Colon (tissue), 2 donors: Measurements from ENCODE around the gene DUXB.

Experiments
- FAIRE-seq: peaks from 2 replicates; lab custom pipeline; 2012; peaks lifted over from hg19 to GRCh38; lab: Jason Lieb, UNC
- donor health status: control.
- donor health status: control.

The DUXB gene, protein sequence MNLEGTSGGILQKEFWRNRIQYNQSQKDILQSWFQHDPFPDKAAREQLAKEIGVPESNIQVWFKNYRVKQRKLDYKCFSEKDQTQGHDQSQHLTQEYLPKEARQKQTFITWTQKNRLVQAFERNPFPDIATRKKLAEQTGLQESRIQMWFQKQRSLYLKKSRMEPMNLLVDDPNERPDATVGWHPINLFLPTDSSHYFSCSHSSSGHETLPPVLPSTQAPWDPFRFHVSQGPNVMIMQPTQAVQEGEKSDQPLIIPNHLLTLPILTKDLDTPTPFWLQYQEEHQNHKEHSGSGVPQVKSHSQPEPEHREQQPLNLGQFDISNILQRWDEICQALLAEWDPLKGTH

DNA sequence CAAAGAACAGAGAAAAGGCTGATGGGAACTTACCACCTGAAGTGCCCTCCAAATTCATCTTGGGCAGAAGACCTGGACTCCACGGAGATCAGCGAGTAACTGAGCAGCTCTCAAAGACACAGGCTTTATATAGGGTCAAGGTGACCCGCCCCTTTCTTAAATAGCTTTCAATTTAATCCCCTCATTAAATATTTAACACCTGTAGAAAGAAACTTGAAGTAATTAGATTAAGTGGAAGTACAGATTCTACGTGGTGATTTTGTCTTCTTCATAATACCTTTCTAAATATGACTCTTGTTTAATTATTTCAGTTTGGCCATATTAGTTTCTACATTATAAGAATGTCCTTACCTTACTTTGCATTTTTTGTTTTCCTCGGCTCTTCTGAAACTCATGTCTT, at the start of gene DUXB:
Gene DUXB, minus strand, starts transcription at position 101 of the 400 bp plus-strand sequence. Its CDS starts 43 bp downstream, at position 58.
- no peak for FAIRE-seq

DNA sequence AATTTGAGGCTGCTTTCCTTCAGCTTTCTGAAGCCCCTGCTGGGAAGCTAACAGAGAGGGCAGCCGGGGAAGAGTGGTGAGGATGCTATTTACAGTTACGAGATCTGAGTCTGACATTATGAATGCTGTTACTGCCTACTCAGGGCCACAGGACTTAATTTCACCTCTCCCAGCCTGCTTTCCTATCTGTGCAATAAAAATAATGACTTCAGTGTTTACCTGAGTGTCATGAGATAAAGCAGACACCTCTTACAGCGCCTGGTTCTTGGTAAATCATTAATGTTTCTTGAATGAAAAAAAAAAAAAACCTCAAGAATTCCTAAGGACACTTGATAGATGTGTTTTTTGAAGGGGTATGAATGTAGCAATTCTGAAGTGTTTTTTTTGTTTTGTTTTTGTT, 49.3 kb upstream of the DUXB start:
- FAIRE-seq = no peak

DNA sequence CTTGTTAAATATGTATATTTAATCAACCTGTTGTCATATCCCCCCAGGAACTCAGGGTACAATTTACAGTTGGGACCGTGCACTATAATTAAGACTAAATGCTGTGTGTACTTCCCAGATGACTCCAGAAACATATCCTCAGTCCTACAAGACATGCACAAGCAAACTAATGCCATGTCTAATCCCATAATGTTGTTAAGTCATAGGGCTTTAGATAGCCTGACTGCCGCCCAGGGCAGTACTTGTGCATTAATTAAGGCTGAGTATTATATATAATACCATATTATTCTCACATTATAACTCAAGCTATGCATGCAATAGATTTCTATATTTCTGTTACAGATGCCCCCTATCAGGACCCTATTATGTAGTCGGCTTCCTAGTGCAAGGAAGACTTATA, 45.1 kb upstream of the DUXB start:
- no peak for FAIRE-seq

DNA sequence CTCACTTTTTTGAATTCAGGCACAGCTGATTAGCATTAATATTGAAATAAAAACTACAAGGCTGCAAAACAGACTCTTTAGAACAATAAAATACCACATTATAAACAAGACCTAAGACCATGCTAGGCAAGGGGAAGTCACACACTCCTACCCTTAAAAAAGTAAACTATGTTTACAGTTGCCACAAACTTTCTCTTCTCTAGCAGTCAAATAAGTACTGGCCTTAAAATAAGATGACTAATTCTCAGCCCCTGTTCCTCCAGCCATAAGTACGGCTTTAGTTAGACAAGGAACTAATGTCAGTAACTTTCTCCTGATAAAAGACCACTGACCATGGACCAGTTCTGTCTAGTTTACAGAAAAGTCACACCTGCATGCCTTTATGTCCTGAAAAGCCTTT, 44.6 kb upstream of the DUXB start:
- FAIRE-seq = no peak

DNA sequence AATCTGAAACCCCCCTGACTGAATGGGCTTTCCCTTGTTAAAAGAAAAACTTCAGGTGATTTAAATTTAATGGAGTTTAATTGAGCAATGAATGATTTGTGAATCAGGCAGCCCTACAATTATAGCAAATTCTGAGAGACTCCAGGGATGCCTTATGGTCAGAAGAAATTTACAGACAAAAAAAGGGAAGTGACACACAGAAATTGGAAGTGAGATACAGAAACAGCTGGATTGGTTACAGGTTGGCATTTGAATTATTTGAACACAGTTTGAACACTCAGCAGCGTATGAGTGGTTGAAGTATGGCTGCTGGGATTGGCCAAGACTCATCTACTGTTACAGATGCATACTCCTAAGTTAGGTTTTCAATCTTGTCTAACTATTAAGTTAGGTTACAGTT, 44.0 kb upstream of the DUXB start:
- no peak for FAIRE-seq

DNA sequence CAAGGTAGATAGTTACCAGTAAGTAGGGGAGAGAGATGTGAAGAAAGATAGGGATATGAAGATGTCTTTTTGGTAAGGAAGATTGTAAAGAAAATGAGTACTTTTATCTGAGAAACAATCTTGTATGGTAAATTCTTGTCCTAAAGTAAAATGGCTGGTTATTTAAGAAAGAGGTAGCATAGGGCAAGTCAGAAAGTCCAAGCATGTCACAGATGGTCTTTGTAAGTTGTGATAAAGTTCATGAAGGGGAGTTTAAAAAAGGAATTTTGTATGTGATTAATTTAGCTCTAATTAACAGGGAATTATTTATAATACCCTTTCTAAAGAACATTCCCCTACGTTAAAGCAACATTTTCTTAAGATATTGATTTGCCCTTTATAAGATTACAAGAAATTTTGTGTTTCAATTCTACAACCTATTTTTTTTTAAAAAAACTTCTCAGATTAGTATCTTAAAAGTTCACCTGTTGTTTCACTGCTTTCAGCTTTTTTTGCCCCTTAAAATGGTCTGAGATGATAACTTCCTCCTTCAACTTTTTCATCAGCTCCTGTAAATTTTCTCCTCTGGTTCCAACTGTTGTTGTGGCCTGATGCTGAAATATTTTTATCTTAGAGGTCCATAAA, 41.3 kb upstream of the DUXB start:
- no peak for FAIRE-seq

DNA sequence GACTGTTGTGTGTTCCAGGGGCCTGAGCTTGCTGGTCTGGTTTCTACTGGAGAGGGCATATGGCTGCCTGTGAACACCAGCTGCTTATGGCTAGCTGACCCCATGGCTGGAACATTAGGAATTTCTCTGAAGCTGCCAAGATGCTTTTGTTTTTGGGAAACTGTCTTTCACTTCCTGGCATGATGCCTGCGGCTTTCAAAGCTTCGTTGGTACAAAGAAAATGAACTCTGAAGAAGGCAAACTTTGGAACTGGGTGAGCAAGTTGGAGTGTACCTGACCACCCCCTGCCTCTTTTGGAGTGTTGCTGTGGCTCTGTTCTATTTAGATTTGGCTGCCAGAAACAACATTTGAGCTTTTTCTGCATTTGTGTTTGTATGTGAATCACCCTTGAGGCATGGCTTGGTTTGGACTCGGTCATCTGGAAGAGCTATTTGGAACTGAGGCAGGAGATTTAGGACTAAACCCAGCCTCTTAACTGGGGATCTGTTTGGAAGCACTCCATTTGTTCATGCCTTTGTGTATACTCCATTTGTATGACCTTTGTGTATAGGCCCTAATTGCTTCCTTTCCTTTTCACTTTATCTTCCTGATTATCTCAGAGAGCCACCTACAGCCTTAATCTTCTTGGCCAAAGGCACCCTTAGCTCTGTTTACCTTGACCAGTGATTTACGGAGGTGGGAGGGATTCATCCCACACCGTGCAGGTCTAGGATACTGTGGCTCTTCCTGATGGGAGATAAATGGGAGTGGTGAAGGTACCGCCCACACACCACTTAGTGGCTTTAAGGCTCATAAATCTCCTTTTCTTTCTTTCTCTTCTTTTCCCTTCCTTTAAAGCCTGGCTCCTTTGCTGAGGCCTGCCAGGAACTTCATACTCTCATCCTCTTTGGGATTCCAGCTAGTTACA, 32.3 kb upstream of the DUXB start:
- no peak for FAIRE-seq

DNA sequence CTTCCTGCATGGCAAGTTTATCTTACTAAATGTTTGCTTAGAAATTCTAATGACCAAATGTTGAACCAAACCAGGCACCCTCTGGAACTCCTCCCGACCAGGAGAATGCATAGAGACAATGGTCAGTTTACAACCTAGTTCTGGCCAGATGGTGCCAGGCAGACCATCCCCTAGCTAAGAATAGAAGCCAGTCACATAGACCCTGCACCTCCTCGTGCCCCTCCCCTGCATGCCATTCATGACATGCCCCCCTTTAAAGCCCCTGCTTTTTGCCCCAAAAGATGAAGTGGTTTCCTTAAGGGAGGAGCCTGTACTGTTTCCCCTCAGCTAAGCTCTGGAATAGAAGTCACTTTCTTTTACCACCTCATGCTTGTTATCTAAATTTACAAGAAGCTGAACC, 31.6 kb upstream of the DUXB start:
- FAIRE-seq = no peak

DNA sequence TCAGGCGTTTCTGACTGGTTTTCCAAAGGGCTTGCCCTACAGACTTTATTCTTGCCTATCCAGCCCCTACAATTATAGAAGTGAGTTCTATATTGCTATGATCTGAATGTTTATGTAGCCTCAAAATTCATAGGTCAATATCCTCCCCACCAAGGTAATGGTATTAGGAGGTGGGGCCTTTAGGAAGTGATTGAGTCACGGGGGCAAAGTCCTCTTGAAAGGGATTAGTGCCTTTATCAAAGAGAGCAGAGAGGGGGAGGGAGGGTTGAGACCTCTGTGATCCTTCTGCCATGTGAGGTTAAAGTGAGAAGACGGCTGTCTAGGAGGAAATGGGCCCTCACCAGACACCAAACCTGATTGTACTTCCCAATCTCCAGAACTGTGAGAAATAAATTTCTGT, 26.0 kb upstream of the DUXB start:
- no peak for FAIRE-seq

DNA sequence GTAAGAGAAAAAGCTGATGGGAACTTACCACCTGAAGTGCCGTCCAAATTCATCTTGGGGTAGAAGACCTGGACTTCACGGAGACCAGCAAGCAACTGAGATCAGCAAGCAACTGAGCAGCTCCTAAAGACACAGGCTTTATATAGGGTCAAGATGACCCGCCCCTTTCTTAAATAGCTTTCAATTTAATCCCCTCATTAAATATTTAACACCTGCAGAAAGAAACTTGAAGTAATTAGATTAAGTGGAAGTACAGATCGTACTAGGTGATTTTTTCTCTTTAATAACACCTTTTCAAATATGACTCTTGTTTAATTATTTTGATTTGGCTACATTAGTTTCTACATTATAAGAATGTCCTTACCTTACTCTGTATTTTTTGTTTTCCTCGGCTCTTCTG, 25.1 kb upstream of the DUXB start, which contains the start of gene CPHXL:
Gene CPHXL, minus strand, starts transcription at position 101 of the 400 bp plus-strand sequence. Its CDS starts 48 bp downstream, at position 53.
- FAIRE-seq = no peak

DNA sequence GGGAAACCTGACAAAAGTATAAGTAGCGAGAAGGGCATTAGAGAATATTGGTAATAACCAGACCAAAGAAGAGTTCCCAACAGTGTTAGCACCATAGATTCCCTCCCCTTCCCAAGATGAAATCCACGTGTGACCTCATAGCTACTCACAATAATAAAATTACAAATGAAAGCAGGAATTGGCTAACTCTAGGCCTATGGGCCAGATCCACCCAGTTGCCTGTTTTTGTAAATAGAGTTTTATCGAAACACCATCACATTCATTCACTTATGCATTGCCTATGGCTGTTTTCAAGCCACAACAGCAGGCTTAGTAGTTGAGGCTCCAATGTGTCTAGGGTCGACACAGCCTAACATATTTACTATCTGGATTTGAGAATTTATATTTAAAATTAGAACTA, 17.2 kb upstream of the DUXB start:
- no peak for FAIRE-seq

DNA sequence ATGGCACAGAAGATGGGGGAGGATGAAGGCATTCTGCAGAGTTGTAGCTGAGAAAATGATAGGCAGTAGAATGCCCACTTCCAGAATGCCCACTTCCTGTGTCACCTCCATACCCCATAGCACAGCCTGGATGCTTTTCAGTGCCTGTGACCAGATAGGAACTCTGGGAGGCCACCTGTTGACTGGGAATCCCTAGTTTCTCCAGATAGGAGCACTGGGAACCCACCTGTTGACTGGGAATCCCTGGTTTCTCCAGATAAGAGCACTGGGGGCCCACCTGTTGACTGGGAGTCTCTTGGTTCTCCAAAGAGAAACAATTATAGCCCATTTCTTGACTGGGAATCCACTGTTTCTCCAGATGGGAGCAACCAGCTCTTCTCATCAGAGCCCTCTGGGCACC, 13.4 kb upstream of the DUXB start:
- no peak for FAIRE-seq

DNA sequence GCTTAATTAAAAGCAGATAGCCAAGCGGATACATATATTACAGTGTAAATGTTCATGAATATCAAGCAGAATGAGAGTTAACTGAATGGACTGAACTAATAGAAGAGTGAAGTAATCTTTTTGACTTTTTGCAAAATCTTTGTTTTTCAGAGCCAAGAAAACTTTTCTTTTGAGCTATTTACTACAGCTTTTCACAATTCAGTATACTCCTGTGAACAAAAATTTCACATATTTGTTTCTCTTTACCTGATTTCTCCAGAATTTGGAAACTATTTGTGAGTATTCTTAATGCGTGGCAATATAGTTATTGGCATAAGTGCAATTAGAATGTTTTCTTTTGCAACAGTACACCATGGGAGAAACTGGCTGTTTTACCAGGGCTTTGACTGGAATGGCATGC, 9.1 kb upstream of the DUXB start:
- FAIRE-seq = no peak

DNA sequence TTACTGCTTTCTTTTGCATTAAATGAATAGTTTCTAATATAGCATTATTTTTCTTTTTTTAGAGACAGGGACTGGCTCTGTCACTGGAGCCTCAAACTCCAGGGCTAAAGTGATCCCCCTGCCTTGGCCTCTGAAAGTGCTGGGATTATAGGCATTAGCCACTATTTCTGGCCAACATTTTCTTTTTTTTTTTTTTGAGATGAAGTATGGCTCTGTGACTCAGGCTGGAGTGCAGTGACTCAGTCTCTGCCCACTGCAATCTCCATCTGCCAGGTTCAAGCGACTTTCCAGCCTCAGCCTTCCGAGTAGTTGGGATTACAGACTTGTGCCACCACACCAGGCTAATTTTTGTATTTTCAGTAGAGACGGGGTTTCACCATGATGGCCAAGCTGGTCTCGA, 2.0 kb upstream of the DUXB start:
- no peak for FAIRE-seq

DNA sequence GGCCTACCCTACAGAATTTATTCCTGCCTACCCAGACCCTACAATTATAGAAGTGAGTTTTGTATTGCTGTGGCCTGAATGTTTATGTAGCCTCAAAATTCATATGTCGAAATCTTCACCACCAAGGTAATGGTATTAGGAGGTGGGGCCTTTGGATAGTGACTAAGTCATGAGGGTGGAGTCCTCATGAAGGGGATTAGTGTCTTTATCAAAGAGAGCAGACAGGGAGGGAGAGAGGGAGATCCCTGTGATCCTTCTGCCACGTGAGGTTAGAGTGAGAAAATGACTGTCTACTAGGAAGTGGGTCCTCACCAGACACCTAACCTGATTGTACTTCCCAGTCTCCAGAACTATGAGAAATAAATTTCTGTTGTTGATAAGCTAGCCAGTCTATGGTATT, 981 bp upstream of the DUXB start:
- FAIRE-seq = no peak

DNA sequence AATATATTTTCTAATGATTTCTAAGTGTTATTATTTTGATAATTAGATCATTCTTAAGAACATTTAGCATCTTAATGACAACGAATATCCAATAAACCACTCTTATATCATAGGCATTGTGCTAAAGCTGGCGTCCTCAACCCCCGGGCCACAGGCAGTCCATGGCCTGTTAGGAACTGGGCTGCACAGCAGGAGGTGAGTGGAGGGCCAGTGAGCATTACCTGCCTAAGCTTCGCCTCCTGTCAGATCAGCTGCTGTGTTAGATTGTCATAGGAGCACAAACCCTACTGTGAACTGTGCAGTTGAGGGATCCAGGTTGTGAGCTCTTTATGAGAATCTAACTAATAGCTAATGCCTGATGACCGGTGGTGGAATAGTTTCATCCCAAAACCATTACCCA, 3.7 kb downstream of the DUXB start:
- no peak for FAIRE-seq

DNA sequence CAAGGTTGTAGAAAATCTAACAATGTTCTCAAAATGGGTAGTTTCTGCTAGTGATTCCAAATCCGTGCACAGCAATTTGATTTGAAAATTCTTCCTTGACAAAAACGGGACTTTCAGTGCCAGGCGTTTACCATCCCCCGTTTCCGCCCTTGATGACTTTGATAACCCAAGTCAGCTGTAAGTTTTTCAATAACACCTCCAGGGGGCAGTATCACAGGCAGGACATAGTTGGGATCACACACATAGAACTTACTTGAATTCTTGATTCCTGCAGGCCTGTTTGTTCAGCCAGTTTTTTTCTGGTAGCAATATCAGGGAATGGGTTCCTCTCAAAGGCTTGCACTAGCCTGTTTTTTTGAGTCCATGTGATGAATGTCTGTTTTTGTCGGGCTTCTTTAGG, 5.6 kb downstream of the DUXB start:
- no peak for FAIRE-seq

DNA sequence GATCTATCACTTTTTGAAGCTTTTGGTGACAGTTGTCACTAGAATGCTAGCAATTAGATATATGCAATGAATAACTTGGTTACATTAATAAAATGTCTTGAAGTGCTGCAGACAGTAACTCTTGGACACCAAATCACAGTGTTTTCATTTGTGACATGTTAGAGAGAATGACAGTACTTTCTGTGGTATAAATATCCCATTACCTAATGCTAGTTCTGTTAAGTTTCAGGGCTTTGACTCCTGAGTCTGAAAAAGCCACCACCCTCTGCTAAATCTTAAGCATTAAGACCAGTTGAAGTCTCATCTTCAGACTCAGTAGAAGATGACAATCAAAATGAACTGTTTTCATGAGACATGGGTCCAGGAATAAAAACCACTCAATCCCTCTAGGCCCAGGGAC, 13.9 kb downstream of the DUXB start:
- FAIRE-seq = no peak

DNA sequence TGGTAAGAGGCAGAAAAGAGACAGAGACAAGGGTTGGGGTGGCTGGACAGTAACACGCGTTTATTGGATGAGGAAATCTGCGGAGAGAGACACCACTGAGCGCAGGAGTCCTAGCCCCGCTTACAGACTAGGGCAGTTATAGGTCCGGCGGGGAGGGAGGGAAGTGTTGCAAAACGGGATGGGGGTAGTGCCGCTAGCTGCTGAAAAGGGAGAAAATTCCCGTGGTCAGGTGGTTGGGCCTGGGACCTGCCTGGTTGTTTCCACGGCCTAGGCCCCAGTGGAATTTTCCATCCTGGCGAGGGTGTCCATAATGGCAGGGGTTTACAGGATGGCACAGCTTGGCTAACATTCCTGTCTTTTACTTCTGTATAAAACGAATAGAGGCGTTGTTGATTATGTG, 19.0 kb downstream of the DUXB start:
- no peak for FAIRE-seq

DNA sequence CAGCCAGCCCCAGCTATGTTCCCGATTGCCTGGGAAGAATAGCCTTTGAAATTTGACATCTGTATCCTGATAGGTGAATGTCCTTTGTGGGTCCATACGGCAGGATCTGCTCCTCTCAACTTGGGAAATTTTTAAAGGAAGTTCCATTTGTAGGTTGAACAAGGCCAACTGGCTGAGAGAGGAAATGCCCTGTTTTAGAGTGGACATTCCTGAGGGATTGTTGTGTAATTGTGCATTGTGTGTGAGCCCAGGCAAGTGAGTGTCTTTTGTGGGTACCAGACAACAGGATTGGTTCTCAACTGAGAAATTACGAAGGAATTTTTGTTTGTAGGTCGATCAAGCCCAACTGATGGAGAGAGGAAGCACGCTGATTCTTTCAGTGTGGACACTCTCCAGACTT, 21.9 kb downstream of the DUXB start:
- no peak for FAIRE-seq

DNA sequence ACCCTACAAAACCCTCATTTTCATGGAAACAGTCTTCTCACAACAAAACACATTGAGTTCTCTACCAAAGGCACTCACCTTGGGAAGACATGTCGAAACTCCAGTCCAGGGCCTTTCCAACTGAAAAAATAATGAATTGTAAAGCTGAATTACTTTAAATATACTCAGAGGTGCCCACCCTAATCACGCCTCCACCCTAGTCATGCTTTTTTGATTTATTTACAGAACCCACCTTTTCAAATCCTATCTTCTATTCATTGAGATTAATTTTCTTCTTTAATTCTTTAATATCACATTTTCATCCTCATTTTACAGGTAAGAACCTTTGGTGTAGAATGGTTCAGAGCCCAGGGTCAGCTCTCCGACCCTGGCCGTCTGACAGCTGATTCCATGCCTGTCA, 24.4 kb downstream of the DUXB start, which contains the start of gene CPHXL2:
Gene CPHXL2, minus strand, starts transcription at position 101 of the 400 bp plus-strand sequence. Its CDS starts 10 bp downstream, at position 91.
- no peak for FAIRE-seq

DNA sequence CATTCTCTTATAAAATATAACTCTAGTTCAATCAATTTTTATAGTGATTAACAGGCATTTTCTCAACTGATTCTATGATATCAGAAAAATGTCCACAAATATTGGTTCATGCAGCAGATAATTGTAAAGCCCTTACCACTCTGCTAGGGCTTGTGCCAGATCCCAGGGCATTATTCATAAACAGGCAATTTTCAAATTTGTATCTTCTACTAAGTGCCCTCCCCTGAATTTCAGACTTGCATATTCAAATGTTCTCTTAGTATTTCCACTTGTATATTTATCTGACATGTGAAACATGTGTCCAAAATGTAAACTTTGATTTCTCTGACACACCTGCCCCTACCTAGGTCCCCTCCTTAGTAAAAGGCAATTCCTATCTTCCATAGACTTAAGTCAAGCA, 33.8 kb downstream of the DUXB start:
- FAIRE-seq = no peak
